Esophagus muscularis mucosa (tissue), 4 donors: ENCODE results near the gene DIPK1A. TPM values are rescaled to one million over a fixed set of nuclear protein-coding genes. Genes with fewer than 3 reads are reported as not detected.
"Not testable (repeated sequence)": the region's sequence is repeated elsewhere in the genome, so short reads cannot be mapped to it uniquely, and the experiment has no call there.

Experiments used
- DNase-seq: peaks from one replicate; pipeline ENCODE4 v3.0.0-alpha.2; 2017; ENCODE audit errors: extremely low spot score
- H3K27ac ChIP-seq, 4 donors: fragments of 200-600 bp; sonication (generic); replicated peaks in 1 of 4; 1 replicate in 3 of 4; 2 replicates in 1 of 4; pipeline ENCODE4 v1.5.1; 2016 to 2019; ENCODE audit warnings: mild to moderate bottlenecking in 1 of 4
- H3K27me3 ChIP-seq, 4 donors: fragments of 200-600 bp; sonication (generic); one replicate each; pipeline versions ENCODE4 v1.5.1 to v1.6.0; 2016 to 2019
- H3K36me3 ChIP-seq, 4 donors: fragments of 200-600 bp; sonication (generic); one replicate each; pipeline ENCODE4 v1.5.1; 2016 to 2019
- H3K4me1 ChIP-seq, 4 donors: fragments of 200-600 bp; sonication (generic); one replicate each; pipeline ENCODE4 v1.5.1; 2016 to 2019
- H3K4me3 ChIP-seq, 4 donors: fragments of 200-600 bp; sonication (generic); 1 replicate in 2 of 4; 2 replicates in 2 of 4; pipeline ENCODE4 v1.5.1; 2016 to 2019; ENCODE audit warnings: mild to moderate bottlenecking in 4 of 4, moderate library complexity in 1 of 4
- H3K9me3 ChIP-seq, 4 donors: fragments of 200-600 bp; sonication (generic); 1 replicate in 3 of 4; 2 replicates in 1 of 4; pipeline ENCODE4 v1.5.1; 2016 to 2019
- CTCF ChIP-seq, 3 experiments: fragments of 200-600 bp in 2 of 3; fragments of 450-650 bp in 1 of 3; sonication (generic) in 2 of 3; IDR thresholded peaks; one replicate each; pipeline ENCODE4 v1.5.1; 2017 to 2019; ENCODE audit warnings: antibody characterized with exemption in 3 of 3, mild to moderate bottlenecking in 2 of 3, moderate library complexity in 1 of 3
- EP300 ChIP-seq: sonication (generic); formaldehyde crosslinking; IDR thresholded peaks from one replicate; pipeline ENCODE4 v1.6.1; 2017; ENCODE audit warnings: antibody characterized with exemption
- POLR2A ChIP-seq: fragments of 450-650 bp; IDR thresholded peaks from one replicate; pipeline ENCODE4 v1.6.1; 2017; ENCODE audit warnings: antibody characterized with exemption, moderate library complexity, mild to moderate bottlenecking, low read depth
- POLR2AphosphoS5 ChIP-seq, 2 donors: sonication (generic); formaldehyde crosslinking; IDR thresholded peaks; one replicate each; pipeline ENCODE4 v1.6.1; 2017; ENCODE audit warnings: antibody characterized with exemption in 2 of 2
- whole genome bisulfite sequencing: methylation state at CpG from one replicate; pipeline ENCODE4 v1.1.5; 2018; 5-methylcytosine and 5-hydroxymethylcytosine counted together
- intact Hi-C: fragments of 100-400 bp; cut with DNase I; formaldehyde crosslinking; loops from one replicate; pipeline ENCODE4 v1.15.1; 2023
- total RNA-seq, 4 donors: library from RNA; depleted of rRNA; stranded (reverse); fragments of >200 nt; gene quantifications; one replicate each; pipeline versions ENCODE4 v1.1.0 to v1.2.1, GENCODE V29; 2016

DIPK1A gene
- total RNA-seq, 4 donors from 2014 or later: 21.5 to 35.3 (median 32.7) TPM

GRCh38 chr1:92987462-92987861 lies 26.2 kb upstream of the DIPK1A start:
- Histone ChIP-seq H3K27me3 (no peaks in the 10 kb centered on the region), H3K27ac (no peak overlapping the region), H3K4me3 (no peak overlapping the region), H3K4me1 (no peaks in the 10 kb centered on the region), H3K9me3 (no peaks in the 10 kb centered on the region), H3K36me3 (no peaks in the 10 kb centered on the region)
- TF ChIP-seq POLR2A (no peak), CTCF (IDR thresholded peaks at IDR 0.05) (no peak), POLR2AphosphoS5 (IDR thresholded peaks at IDR 0.05) (no peak), EP300 (no peak)
- intact Hi-C loops: no loop called here
- no peak for DNase-seq

GRCh38 chr1:92985101-92985500 lies 23.8 kb upstream of the DIPK1A start:
- no peaks in the 10 kb centered on the region for H3K27me3 ChIP-seq
- TF ChIP-seq POLR2AphosphoS5 (IDR thresholded peaks at IDR 0.05): no peak
- TF ChIP-seq POLR2A: no peak
- no peak for TF ChIP-seq CTCF (IDR thresholded peaks at IDR 0.05)
- no peak for TF ChIP-seq EP300
- intact Hi-C loops: no loop called here
- no peaks in the 10 kb centered on the region for H3K9me3 ChIP-seq
- no peaks in the 10 kb centered on the region for H3K36me3 ChIP-seq
- H3K27ac ChIP-seq: no peak overlapping the region
- no peak overlapping the region for H3K4me3 ChIP-seq
- DNase-seq: no peak
- no peaks in the 10 kb centered on the region for H3K4me1 ChIP-seq

GRCh38 chr1:92980732-92981647 lies 19.7 kb upstream of the DIPK1A start:
- no peak for DNase-seq
- TF ChIP-seq POLR2A (no peak), EP300 (no peak), POLR2AphosphoS5 (IDR thresholded peaks at IDR 0.05) (no peak), CTCF (IDR thresholded peaks at IDR 0.05) (no peak)
- Histone ChIP-seq H3K9me3 (no peaks in the 10 kb centered on the region), H3K27ac (no peak overlapping the region), H3K4me1 (no peaks in the 10 kb centered on the region), H3K27me3 (no peaks in the 10 kb centered on the region), H3K36me3 (no peaks in the 10 kb centered on the region), H3K4me3 (no peak overlapping the region)
- intact Hi-C loops: no loop called here
- 79% methylated on average over 8 of the region's 8 CpGs for WGBS

GRCh38 chr1:92975551-92976232 lies 14.4 kb upstream of the DIPK1A start:
- no peaks in the 10 kb centered on the region for H3K27me3 ChIP-seq
- 80% methylated on average over 7 of the region's 7 CpGs for WGBS
- intact Hi-C loops: no loop called here
- H3K4me1 ChIP-seq: peaks cover 0 to 8% (median 0%) of the 10 kb centered on the region in 4 donors
- no peak overlapping the region for H3K4me3 ChIP-seq
- TF ChIP-seq POLR2A (no peak), EP300 (no peak), CTCF (IDR thresholded peaks at IDR 0.05) (no peak), POLR2AphosphoS5 (IDR thresholded peaks at IDR 0.05) (no peak)
- H3K27ac ChIP-seq: no peak overlapping the region
- no peak for DNase-seq
- H3K36me3 ChIP-seq: no peaks in the 10 kb centered on the region
- H3K9me3 ChIP-seq: no peaks in the 10 kb centered on the region

- H3K4me1 ChIP-seq, H3K27me3 ChIP-seq, H3K27ac ChIP-seq, H3K36me3 ChIP-seq, intact Hi-C loops, H3K9me3 ChIP-seq, H3K4me3 ChIP-seq, DNase-seq: not testable (repeated sequence)
- 93% methylated on average over 5 of the region's 5 CpGs for WGBS
These were observed 12.8 kb upstream of the DIPK1A start for GRCh38 chr1:92974112-92974511.
